Astrocyte (in vitro differentiated cells and primary cell): ENCODE measurements around the gene HLA-DRA. TPM values are rescaled to one million over a fixed set of nuclear protein-coding genes. Genes with fewer than 3 reads are reported as not detected.

Source experiments
- DNase-seq: peaks from one replicate; pipeline ENCODE4 v3.0.0-alpha.2; 2010; ENCODE audit warnings: low read depth
- FAIRE-seq: peaks from 2 replicates; lab custom pipeline; 2011; peaks lifted over from hg19 to GRCh38; lab: Jason Lieb, UNC
- H2AFZ ChIP-seq: 2 replicates; pipeline ENCODE4 v1.6.0; 2012; ENCODE audit warnings: low read depth, low read length, inconsistent platforms
- H3K27ac ChIP-seq: 2 replicates; pipeline ENCODE4 v1.5.1; 2011; ENCODE audit warnings: low read depth, low read length, inconsistent platforms
- H3K27me3 ChIP-seq: 2 replicates; pipeline ENCODE4 v1.6.0; 2011; ENCODE audit warnings: low read length, inconsistent platforms; ENCODE audit not compliant: insufficient read depth
- H3K36me3 ChIP-seq: 2 replicates; pipeline ENCODE4 v1.5.1; 2011; ENCODE audit warnings: low read length, inconsistent platforms; ENCODE audit not compliant: insufficient read depth
- H3K4me1 ChIP-seq: 2 replicates; pipeline ENCODE4 v1.5.1; 2011; ENCODE audit warnings: low read length, inconsistent platforms; ENCODE audit not compliant: insufficient read depth
- H3K4me2 ChIP-seq: 2 replicates; pipeline ENCODE4 v1.6.0; 2012; ENCODE audit warnings: low read length, inconsistent platforms
- H3K4me3 ChIP-seq: 2 replicates; pipeline ENCODE4 v1.5.1; 2011; ENCODE audit warnings: low read depth, mild to moderate bottlenecking, low read length, inconsistent platforms; ENCODE audit not compliant: insufficient read depth
- H3K79me2 ChIP-seq: 2 replicates; pipeline ENCODE4 v1.6.0; 2012; ENCODE audit warnings: mild to moderate bottlenecking, low read length, inconsistent platforms; ENCODE audit not compliant: insufficient read depth
- H3K9ac ChIP-seq: 2 replicates; pipeline ENCODE4 v1.6.0; 2012; ENCODE audit warnings: mild to moderate bottlenecking, low read length, inconsistent platforms
- H3K9me3 ChIP-seq: 2 replicates; pipeline ENCODE4 v1.5.1; 2012; ENCODE audit warnings: low read depth, mild to moderate bottlenecking, low read length, inconsistent platforms; ENCODE audit not compliant: insufficient read depth
- H4K20me1 ChIP-seq: 2 replicates; pipeline ENCODE4 v1.6.0; 2012; ENCODE audit warnings: low read length, inconsistent platforms; ENCODE audit not compliant: insufficient read depth
- H3K27ac Mint-ChIP-seq: one replicate; pipeline ENCODE4 v1.8.0; 2021; ENCODE audit warnings: mild to moderate bottlenecking, mixed read lengths; ENCODE audit not compliant: unreplicated experiment
- H3K27me3 Mint-ChIP-seq: one replicate; pipeline ENCODE4 v1.8.0; 2021; ENCODE audit warnings: low read depth, mixed read lengths; ENCODE audit not compliant: unreplicated experiment
- H3K36me3 Mint-ChIP-seq: one replicate; pipeline ENCODE4 v1.8.0; 2021; ENCODE audit warnings: low read depth, mixed read lengths; ENCODE audit not compliant: unreplicated experiment
- H3K4me1 Mint-ChIP-seq: one replicate; pipeline ENCODE4 v1.8.0; 2021; ENCODE audit warnings: low read depth, mixed read lengths; ENCODE audit not compliant: unreplicated experiment
- H3K4me3 Mint-ChIP-seq: one replicate; pipeline ENCODE4 v1.8.0; 2021; ENCODE audit warnings: mild to moderate bottlenecking, moderate library complexity, mixed read lengths; ENCODE audit not compliant: unreplicated experiment
- H3K9me3 Mint-ChIP-seq: one replicate; pipeline ENCODE4 v1.8.0; 2021; ENCODE audit warnings: mild to moderate bottlenecking, mixed read lengths; ENCODE audit not compliant: unreplicated experiment
- CTCF ChIP-seq: IDR thresholded peaks from 2 replicates; pipeline ENCODE4 v1.5.1; 2011; ENCODE audit warnings: low read depth, mild to moderate bottlenecking, inconsistent platforms, low read length, moderate library complexity; ENCODE audit not compliant: insufficient read depth
- EZH2 ChIP-seq: IDR thresholded peaks from 2 replicates; pipeline ENCODE4 v1.6.1; 2012; ENCODE audit warnings: mild to moderate bottlenecking, low read length, inconsistent platforms; ENCODE audit not compliant: insufficient read depth
- total RNA-seq: library from RNA; stranded (reverse); gene quantifications from 2 replicates; pipeline ENCODE4 v1.2.1, GENCODE V29; 2021

Gene HLA-DRA
- total RNA-seq, 1 donor from 2014 or later: not detected

DNA sequence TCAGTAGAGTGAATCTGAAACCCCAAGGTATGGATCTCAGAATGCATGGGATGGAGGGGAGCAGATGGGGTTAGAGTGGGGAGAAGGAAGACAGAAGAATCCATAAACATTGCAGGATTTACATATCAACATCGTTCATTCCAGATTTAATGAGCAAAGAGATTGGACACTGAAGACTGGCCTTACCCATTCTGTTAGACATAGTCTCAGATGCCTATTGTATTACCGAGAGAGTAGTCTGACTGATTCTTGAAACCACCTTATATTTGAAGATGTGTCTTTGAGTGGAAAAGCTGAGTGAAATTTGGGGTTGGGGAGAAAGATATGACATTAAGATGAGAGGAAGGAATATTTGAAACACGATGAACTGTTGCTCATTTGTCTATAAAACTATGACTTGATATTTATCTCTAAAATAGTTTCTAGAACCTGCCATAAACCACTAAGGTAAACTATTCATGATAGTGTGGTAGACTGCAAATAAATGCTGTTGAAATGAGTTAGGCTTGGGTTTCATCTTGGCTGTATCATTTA lies 5.7 kb downstream of the HLA-DRA start:
- no peak overlapping the region for H3K4me3 Mint-ChIP-seq
- no peaks in the 10 kb centered on the region for H3K36me3 Mint-ChIP-seq
- no peaks in the 10 kb centered on the region for H3K36me3 ChIP-seq
- FAIRE-seq (no peak), DNase-seq (no peak)
- H3K4me3 ChIP-seq: no peak overlapping the region
- H3K9me3 Mint-ChIP-seq: peaks cover 4% of the 10 kb centered on the region
- H3K27ac ChIP-seq: no peak overlapping the region
- no peak overlapping the region for H3K9ac ChIP-seq
- no peak overlapping the region for H3K27ac Mint-ChIP-seq
- no peaks in the 10 kb centered on the region for H3K4me1 Mint-ChIP-seq
- no peak for TF ChIP-seq CTCF
- TF ChIP-seq EZH2: no peak
- H3K4me2 ChIP-seq: no peak overlapping the region
- no peaks in the 10 kb centered on the region for H3K79me2 ChIP-seq
- H2AFZ ChIP-seq: no peak overlapping the region
- no peaks in the 10 kb centered on the region for H3K27me3 ChIP-seq
- no peaks in the 10 kb centered on the region for H3K9me3 ChIP-seq
- no peaks in the 10 kb centered on the region for H4K20me1 ChIP-seq
- H3K4me1 ChIP-seq: no peaks in the 10 kb centered on the region
- peaks cover 20% of the 10 kb centered on the region for H3K27me3 Mint-ChIP-seq

DNA sequence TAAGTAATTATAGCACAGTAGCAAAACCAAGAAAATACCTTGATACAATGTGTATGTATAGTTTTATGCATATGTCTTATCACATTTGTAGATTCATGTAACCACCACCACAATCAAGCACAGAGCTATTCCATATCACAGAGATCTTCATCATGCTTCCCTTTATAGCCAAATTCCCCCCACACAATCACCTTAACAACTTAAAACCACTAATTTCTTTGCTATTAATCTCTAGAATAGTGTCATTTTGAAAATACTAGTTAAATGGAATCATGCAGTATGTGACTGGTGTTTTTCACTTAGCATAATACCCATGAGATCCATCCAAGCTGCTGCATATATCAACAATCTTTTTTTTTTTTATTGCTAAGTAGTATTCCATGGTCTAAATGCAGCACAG lies 8.2 kb downstream of the HLA-DRA start:
- no peak for DNase-seq
- Histone ChIP-seq H4K20me1 (no peaks in the 10 kb centered on the region), H3K79me2 (no peaks in the 10 kb centered on the region), H3K4me3 (no peak overlapping the region), H3K4me1 (no peaks in the 10 kb centered on the region), H3K9me3 (no peaks in the 10 kb centered on the region), H3K27ac (no peak overlapping the region), H2AFZ (no peak overlapping the region), H3K4me2 (no peak overlapping the region), H3K9ac (no peak overlapping the region), H3K27me3 (no peaks in the 10 kb centered on the region), H3K36me3 (no peaks in the 10 kb centered on the region)
- no peaks in the 10 kb centered on the region for H3K4me1 Mint-ChIP-seq
- no peak overlapping the region for H3K27ac Mint-ChIP-seq
- no peak overlapping the region for H3K4me3 Mint-ChIP-seq
- H3K9me3 Mint-ChIP-seq: peaks cover 8% of the 10 kb centered on the region
- TF ChIP-seq EZH2: no peak
- TF ChIP-seq CTCF: no peak
- no peaks in the 10 kb centered on the region for H3K36me3 Mint-ChIP-seq
- no peak for FAIRE-seq
- H3K27me3 Mint-ChIP-seq: peaks cover 14% of the 10 kb centered on the region

- H3K9ac ChIP-seq: no peak overlapping the region
- FAIRE-seq (no peak), DNase-seq (no peak)
- H3K79me2 ChIP-seq: no peaks in the 10 kb centered on the region
- no peak overlapping the region for H2AFZ ChIP-seq
- H3K27ac ChIP-seq: no peak overlapping the region
- no peak overlapping the region for H3K4me3 Mint-ChIP-seq
- no peak overlapping the region for H3K4me3 ChIP-seq
- no peak overlapping the region for H3K4me2 ChIP-seq
- TF ChIP-seq EZH2: no peak
- TF ChIP-seq CTCF: no peak
- peaks cover 8% of the 10 kb centered on the region for H3K9me3 Mint-ChIP-seq
- no peaks in the 10 kb centered on the region for H3K9me3 ChIP-seq
- no peaks in the 10 kb centered on the region for H3K4me1 ChIP-seq
- no peaks in the 10 kb centered on the region for H3K4me1 Mint-ChIP-seq
- no peaks in the 10 kb centered on the region for H4K20me1 ChIP-seq
- peaks cover 2% of the 10 kb centered on the region for H3K27me3 ChIP-seq
- no peaks in the 10 kb centered on the region for H3K36me3 ChIP-seq
- peaks cover 5% of the 10 kb centered on the region for H3K27me3 Mint-ChIP-seq
- no peak overlapping the region for H3K27ac Mint-ChIP-seq
- no peaks in the 10 kb centered on the region for H3K36me3 Mint-ChIP-seq
Measured at GRCh38 chr6:32449088-32449736, 9.5 kb downstream of the HLA-DRA start.
